ENCODE results near the gene STXBP3.

Gene STXBP3

DNA sequence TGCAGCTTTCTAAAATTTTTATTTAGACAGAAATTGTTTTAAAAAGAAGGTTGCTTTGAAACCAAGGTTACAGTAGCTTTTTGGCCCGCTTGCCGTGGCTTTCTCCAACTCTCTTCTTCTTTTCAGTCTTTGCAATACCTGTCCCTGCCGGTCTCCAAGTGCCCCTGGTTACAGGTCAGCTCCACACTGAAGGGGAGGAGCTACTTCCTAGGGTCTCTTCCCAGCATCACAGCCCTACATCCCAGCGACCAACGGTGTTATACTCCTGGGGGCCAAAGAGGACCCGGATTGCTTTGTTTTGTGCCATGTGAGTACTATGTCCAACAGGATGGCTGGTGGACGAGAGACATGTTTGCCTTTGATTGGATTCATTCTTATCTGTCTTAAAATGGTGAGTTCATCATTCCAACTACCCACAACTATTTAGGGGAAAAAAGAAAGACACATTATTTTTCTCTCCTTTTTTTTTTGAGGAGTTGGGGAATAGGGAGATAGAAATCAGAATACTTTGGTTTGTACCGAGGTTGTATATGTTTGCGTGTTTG, 33.8 kb upstream of the STXBP3 start, which contains the start of gene FNDC7:
TSS of gene FNDC7 (plus strand) at position 303 of the 545 bp plus-strand sequence. CDS start at position 329, 26 bp downstream.
- H3K27me3 ChIP-seq (ENCODE audit: control insufficient read depth in 2 of 2, insufficient read depth in 2 of 2, low read length in 2 of 2): no peaks in the 10 kb centered on the region

DNA sequence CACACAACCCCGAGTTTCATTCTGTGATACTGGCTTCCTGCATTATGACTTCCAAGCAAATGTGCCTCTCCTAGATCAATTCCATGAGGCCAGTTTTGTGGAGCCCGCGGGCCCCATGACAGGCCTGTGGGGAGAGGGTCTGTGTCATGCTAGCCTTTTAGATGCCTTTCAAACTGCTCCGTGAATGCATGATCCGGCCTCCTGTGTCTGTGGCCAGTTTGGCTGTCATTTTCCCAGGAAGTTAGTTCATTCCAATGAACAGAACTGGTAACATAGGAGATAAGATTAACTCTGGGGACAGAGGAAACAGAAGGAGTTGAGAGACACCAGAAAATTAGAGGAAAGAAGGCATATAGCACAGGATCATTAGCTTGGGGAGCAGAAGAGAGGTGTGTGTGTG, 30.5 kb upstream of the STXBP3 start:
- Histone ChIP-seq H3K9me3 (ENCODE audit: control insufficient read depth in 2 of 2, low read length in 2 of 2) (no peaks in the 10 kb centered on the region), H3K27me3 (ENCODE audit: control insufficient read depth in 2 of 2, insufficient read depth in 2 of 2, low read length in 2 of 2) (no peaks in the 10 kb centered on the region), H3K4me3 (ENCODE audit: low read length in 2 of 2) (no peak overlapping the region), H3K36me3 (ENCODE audit: control insufficient read depth in 2 of 2, insufficient read depth in 2 of 2, low read length in 2 of 2) (no peaks in the 10 kb centered on the region), H3K4me1 (ENCODE audit: control insufficient read depth in 2 of 2, insufficient read depth in 2 of 2, low read length in 2 of 2) (no peaks in the 10 kb centered on the region), H3K9ac (ENCODE audit: low read depth in 1 of 2, low read length in 2 of 2) (no peak overlapping the region), H3K27ac (ENCODE audit: low read depth in 2 of 2, low read length in 2 of 2) (no peak overlapping the region)

More for the DNA sequence above, 33.8 kb upstream of the STXBP3 start, which contains the start of gene FNDC7:
- Histone ChIP-seq H3K36me3 (ENCODE audit: control insufficient read depth in 2 of 2, insufficient read depth in 2 of 2, low read length in 2 of 2) (no peaks in the 10 kb centered on the region), H3K9ac (ENCODE audit: low read depth in 1 of 2, low read length in 2 of 2) (no peak within 1 kb of the TSS), H3K27ac (ENCODE audit: low read depth in 2 of 2, low read length in 2 of 2) (no peak within 1 kb of the TSS), H3K9me3 (ENCODE audit: control insufficient read depth in 2 of 2, low read length in 2 of 2) (no peaks in the 10 kb centered on the region), H3K4me3 (ENCODE audit: low read length in 2 of 2) (no peak within 1 kb of the TSS), H3K4me1 (ENCODE audit: control insufficient read depth in 2 of 2, insufficient read depth in 2 of 2, low read length in 2 of 2) (no peaks in the 10 kb centered on the region)

DNA sequence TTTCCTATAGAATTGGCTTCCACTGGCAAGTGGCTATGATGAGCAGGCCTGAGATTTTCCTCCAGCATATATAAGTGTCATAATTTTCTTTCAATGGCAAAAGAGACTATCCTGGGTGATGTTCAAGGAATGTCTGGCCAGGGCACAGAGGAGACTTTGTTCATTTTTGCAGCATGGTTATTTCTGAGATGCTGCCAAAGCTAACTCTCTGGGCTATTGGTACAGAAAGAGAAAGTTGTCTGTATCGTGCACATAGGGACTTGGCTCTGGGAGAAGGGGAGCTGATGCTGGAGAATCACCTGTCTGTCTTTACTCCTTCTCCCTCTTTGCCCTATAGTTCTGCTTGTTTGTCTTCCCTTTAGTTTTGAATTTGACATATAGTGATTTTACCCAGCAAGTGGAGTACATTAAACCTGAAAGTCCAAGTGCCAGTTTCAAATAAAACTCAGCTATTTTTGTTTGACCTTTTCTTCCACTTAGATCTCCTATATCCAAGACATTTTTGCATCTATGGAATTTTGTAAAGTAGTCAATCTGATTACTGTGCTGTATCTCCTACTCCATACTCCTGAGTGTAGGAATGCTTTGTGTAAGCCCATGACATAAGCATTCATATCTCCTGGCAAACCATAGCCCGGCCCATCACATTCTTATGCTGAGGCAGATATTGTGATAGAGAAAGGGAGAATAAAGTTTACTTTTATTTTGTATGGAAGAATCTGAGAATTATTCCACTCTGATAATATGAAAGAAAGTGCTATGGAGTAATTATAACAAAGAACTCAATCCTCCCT, 29.8 kb upstream of the STXBP3 start:
- Histone ChIP-seq H3K4me1 (ENCODE audit: control insufficient read depth in 2 of 2, insufficient read depth in 2 of 2, low read length in 2 of 2) (no peaks in the 10 kb centered on the region), H3K9ac (ENCODE audit: low read depth in 1 of 2, low read length in 2 of 2) (no peak overlapping the region), H3K9me3 (ENCODE audit: control insufficient read depth in 2 of 2, low read length in 2 of 2) (no peaks in the 10 kb centered on the region), H3K4me3 (ENCODE audit: low read length in 2 of 2) (no peak overlapping the region), H3K27me3 (ENCODE audit: control insufficient read depth in 2 of 2, insufficient read depth in 2 of 2, low read length in 2 of 2) (no peaks in the 10 kb centered on the region), H3K36me3 (ENCODE audit: control insufficient read depth in 2 of 2, insufficient read depth in 2 of 2, low read length in 2 of 2) (no peaks in the 10 kb centered on the region), H3K27ac (ENCODE audit: low read depth in 2 of 2, low read length in 2 of 2) (no peak overlapping the region)

DNA sequence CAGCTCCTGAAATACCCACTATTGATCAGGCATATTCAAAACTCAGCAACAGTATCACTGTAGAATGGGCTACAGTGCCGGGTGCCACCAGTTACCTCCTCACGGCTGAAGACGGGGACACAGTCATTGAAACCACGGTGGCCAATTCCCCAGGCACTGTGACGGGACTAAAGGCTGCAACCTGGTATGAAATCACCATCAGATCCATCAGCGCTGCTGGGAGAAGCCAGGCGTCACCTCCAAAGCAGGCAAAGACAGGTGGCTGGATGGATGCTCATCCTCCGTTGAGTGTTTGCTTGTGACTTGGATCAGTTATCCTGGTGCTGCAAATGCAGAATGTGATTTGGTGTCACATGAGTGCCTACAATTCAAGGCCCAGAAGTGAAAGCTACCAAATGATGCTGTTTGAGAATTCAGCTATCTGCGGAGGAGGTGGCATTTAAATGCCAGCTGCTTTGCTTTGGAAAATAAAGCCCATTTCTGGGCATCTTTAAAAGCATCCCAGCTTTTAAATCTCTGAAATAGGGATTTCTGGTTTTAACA, 28.6 kb upstream of the STXBP3 start:
- no peak overlapping the region for H3K9ac ChIP-seq (ENCODE audit: low read depth in 1 of 2, low read length in 2 of 2)
- H3K4me1 ChIP-seq (ENCODE audit: control insufficient read depth in 2 of 2, insufficient read depth in 2 of 2, low read length in 2 of 2): no peaks in the 10 kb centered on the region
- no peak overlapping the region for H3K4me3 ChIP-seq (ENCODE audit: low read length in 2 of 2)
- no peaks in the 10 kb centered on the region for H3K36me3 ChIP-seq (ENCODE audit: control insufficient read depth in 2 of 2, insufficient read depth in 2 of 2, low read length in 2 of 2)
- H3K27ac ChIP-seq (ENCODE audit: low read depth in 2 of 2, low read length in 2 of 2): no peak overlapping the region
- no peaks in the 10 kb centered on the region for H3K9me3 ChIP-seq (ENCODE audit: control insufficient read depth in 2 of 2, low read length in 2 of 2)
- H3K27me3 ChIP-seq (ENCODE audit: control insufficient read depth in 2 of 2, insufficient read depth in 2 of 2, low read length in 2 of 2): no peaks in the 10 kb centered on the region

DNA sequence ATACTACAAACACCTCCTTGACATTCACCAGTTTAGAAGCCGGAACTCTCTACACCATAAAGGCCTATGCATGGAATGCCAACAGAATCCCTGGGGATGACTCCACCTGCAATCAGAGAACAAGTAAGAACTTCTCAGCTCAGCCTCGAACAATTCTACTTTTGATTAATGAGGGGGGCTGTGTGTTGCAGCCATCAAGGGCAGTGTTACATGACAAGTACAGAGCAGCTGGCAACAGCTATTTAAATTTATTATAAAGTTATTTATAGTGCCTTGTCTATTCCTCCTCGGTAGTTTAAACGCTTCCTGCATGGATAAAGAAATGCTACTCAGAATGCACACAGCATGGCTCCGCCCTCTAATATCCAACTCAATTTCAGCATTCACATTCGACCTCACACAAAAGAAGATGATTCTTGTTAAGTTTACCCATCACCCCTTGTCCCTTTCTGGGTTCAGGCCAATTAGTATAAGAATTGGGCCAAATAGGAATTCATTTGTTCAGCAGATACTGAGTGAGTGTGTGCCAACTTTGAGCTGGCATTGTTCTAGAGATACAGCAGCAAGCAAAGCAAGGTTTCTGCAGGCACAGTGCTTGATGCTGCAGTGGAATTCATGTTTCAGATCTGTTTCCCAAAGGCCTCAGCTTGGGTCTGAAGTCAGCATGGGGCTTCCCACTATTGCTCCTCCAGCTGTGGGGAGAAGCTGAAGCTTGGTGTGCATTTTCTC, 27.4 kb upstream of the STXBP3 start:
- no peak overlapping the region for H3K27ac ChIP-seq (ENCODE audit: low read depth in 2 of 2, low read length in 2 of 2)
- H3K9me3 ChIP-seq (ENCODE audit: control insufficient read depth in 2 of 2, low read length in 2 of 2): no peaks in the 10 kb centered on the region
- no peak overlapping the region for H3K9ac ChIP-seq (ENCODE audit: low read depth in 1 of 2, low read length in 2 of 2)
- H3K4me1 ChIP-seq (ENCODE audit: control insufficient read depth in 2 of 2, insufficient read depth in 2 of 2, low read length in 2 of 2): no peaks in the 10 kb centered on the region
- no peaks in the 10 kb centered on the region for H3K36me3 ChIP-seq (ENCODE audit: control insufficient read depth in 2 of 2, insufficient read depth in 2 of 2, low read length in 2 of 2)
- no peaks in the 10 kb centered on the region for H3K27me3 ChIP-seq (ENCODE audit: control insufficient read depth in 2 of 2, insufficient read depth in 2 of 2, low read length in 2 of 2)
- no peak overlapping the region for H3K4me3 ChIP-seq (ENCODE audit: low read length in 2 of 2)

DNA sequence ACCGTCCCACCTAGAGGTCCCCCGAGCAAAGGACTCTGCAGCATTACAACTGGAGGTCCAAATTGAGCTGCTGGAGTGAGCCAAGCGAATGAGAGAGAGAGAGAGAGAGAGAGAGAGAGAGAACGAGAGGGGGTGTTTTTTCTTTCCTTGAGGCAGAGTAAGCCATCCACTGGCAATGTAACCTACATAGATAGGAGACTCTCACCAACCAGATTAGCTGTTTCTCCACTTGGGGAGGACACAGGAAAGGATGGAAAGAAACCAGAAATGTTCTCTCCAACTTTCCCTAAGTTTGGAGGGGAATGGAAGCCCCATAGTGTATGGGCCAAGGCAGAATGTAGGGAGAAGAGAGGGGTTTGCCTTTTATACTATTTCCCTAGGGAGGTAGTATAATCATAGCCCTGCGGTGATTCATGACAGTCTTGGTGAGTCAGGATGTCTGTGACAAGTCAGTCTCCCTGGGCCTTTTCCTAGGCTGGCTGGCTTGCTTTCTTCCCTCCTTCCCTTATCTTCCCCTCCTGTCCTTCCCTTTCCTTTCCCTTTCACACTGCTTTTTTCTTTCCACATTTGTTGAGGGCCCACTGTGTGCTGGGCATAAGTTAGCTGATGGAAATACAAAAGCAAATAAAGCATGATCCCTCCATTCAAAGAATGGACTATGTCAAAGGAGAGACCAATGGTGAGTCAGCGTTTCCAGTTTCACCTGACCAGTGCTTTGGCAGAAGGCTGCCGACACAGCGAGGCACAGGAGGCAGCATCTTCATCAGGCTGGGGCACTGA, 26.6 kb upstream of the STXBP3 start:
- Histone ChIP-seq H3K27ac (ENCODE audit: low read depth in 2 of 2, low read length in 2 of 2) (no peak overlapping the region), H3K9ac (ENCODE audit: low read depth in 1 of 2, low read length in 2 of 2) (no peak overlapping the region), H3K4me3 (ENCODE audit: low read length in 2 of 2) (no peak overlapping the region)

GRCh38 chr1:108722292-108722691, 24.2 kb upstream of the STXBP3 start:
- no peaks in the 10 kb centered on the region for H3K27me3 ChIP-seq (ENCODE audit: control insufficient read depth in 2 of 2, insufficient read depth in 2 of 2, low read length in 2 of 2)
- H3K9me3 ChIP-seq (ENCODE audit: control insufficient read depth in 2 of 2, low read length in 2 of 2): no peaks in the 10 kb centered on the region
- no peaks in the 10 kb centered on the region for H3K36me3 ChIP-seq (ENCODE audit: control insufficient read depth in 2 of 2, insufficient read depth in 2 of 2, low read length in 2 of 2)
- H3K4me1 ChIP-seq (ENCODE audit: control insufficient read depth in 2 of 2, insufficient read depth in 2 of 2, low read length in 2 of 2): peaks cover 0 to 4% of the 10 kb centered on the region in 2 donors
- H3K4me3 ChIP-seq (ENCODE audit: low read length in 2 of 2): no peak overlapping the region
- no peak overlapping the region for H3K9ac ChIP-seq (ENCODE audit: low read depth in 1 of 2, low read length in 2 of 2)
- no peak overlapping the region for H3K27ac ChIP-seq (ENCODE audit: low read depth in 2 of 2, low read length in 2 of 2)

More for the DNA sequence above, 26.6 kb upstream of the STXBP3 start:
- no peaks in the 10 kb centered on the region for H3K9me3 ChIP-seq (ENCODE audit: control insufficient read depth in 2 of 2, low read length in 2 of 2)
- no peaks in the 10 kb centered on the region for H3K4me1 ChIP-seq (ENCODE audit: control insufficient read depth in 2 of 2, insufficient read depth in 2 of 2, low read length in 2 of 2)
- no peaks in the 10 kb centered on the region for H3K27me3 ChIP-seq (ENCODE audit: control insufficient read depth in 2 of 2, insufficient read depth in 2 of 2, low read length in 2 of 2)
- no peaks in the 10 kb centered on the region for H3K36me3 ChIP-seq (ENCODE audit: control insufficient read depth in 2 of 2, insufficient read depth in 2 of 2, low read length in 2 of 2)

GRCh38 chr1:108725906-108726305, 20.6 kb upstream of the STXBP3 start:
- H3K4me1 ChIP-seq (ENCODE audit: control insufficient read depth in 2 of 2, insufficient read depth in 2 of 2, low read length in 2 of 2): peaks cover 0 to 4% of the 10 kb centered on the region in 2 donors
- H3K9me3 ChIP-seq (ENCODE audit: control insufficient read depth in 2 of 2, low read length in 2 of 2): no peaks in the 10 kb centered on the region
- no peaks in the 10 kb centered on the region for H3K36me3 ChIP-seq (ENCODE audit: control insufficient read depth in 2 of 2, insufficient read depth in 2 of 2, low read length in 2 of 2)
- peak overlapping the region in 1 of 2 donors; percentile 36 for H3K27ac ChIP-seq (ENCODE audit: low read depth in 2 of 2, low read length in 2 of 2)
- H3K9ac ChIP-seq (ENCODE audit: low read depth in 1 of 2, low read length in 2 of 2): no peak overlapping the region
- H3K4me3 ChIP-seq (ENCODE audit: low read length in 2 of 2): peak overlapping the region in 1 of 2 donors; percentile 13
- no peaks in the 10 kb centered on the region for H3K27me3 ChIP-seq (ENCODE audit: control insufficient read depth in 2 of 2, insufficient read depth in 2 of 2, low read length in 2 of 2)

GRCh38 chr1:108728327-108728923, 18.0 kb upstream of the STXBP3 start:
- H3K36me3 ChIP-seq (ENCODE audit: control insufficient read depth in 2 of 2, insufficient read depth in 2 of 2, low read length in 2 of 2): no peaks in the 10 kb centered on the region
- H3K9me3 ChIP-seq (ENCODE audit: control insufficient read depth in 2 of 2, low read length in 2 of 2): no peaks in the 10 kb centered on the region
- no peak overlapping the region for H3K27ac ChIP-seq (ENCODE audit: low read depth in 2 of 2, low read length in 2 of 2)
- H3K4me3 ChIP-seq (ENCODE audit: low read length in 2 of 2): no peak overlapping the region
- H3K27me3 ChIP-seq (ENCODE audit: control insufficient read depth in 2 of 2, insufficient read depth in 2 of 2, low read length in 2 of 2): no peaks in the 10 kb centered on the region
- peaks cover 0 to 4% of the 10 kb centered on the region in 2 donors for H3K4me1 ChIP-seq (ENCODE audit: control insufficient read depth in 2 of 2, insufficient read depth in 2 of 2, low read length in 2 of 2)
- H3K9ac ChIP-seq (ENCODE audit: low read depth in 1 of 2, low read length in 2 of 2): no peak overlapping the region
